Calu3 (cell line): ENCODE data around the gene PITPNM3. TPM values are rescaled to one million over a fixed set of nuclear protein-coding genes. Genes with fewer than 3 reads are reported as not detected.

ENCODE experiments used
- BruUV-seq: library from RNA; stranded (reverse); fragments of 400-500 nt; replicated peaks from 2 replicates; lab custom pipeline; 2021; lab: Mats Ljungman, UMichigan
- CTCF ChIA-PET: fragments of 300-600 bp; sonication (Branson Sonifier 250); formaldehyde crosslinking; loops from one replicate; lab custom pipeline; 2022; ENCODE audit warnings: antibody characterized with exemption; lab: Charles Lee
- DNase-seq: peaks from one replicate; pipeline ENCODE4 v3.0.0; 2022
- H3K27ac Mint-ChIP-seq: one replicate; pipeline ENCODE4 v1.8.0; 2022; ENCODE audit warnings: mixed read lengths; ENCODE audit not compliant: unreplicated experiment
- H3K27me3 Mint-ChIP-seq: one replicate; pipeline ENCODE4 v1.8.0; 2022; ENCODE audit warnings: mixed read lengths; ENCODE audit not compliant: unreplicated experiment
- H3K36me3 Mint-ChIP-seq: one replicate; pipeline ENCODE4 v1.8.0; 2022; ENCODE audit warnings: mild to moderate bottlenecking, moderate library complexity, mixed read lengths; ENCODE audit not compliant: insufficient read depth, unreplicated experiment
- H3K4me1 Mint-ChIP-seq: one replicate; pipeline ENCODE4 v1.8.0; 2022; ENCODE audit warnings: mild to moderate bottlenecking, low read depth, mixed read lengths; ENCODE audit not compliant: unreplicated experiment
- H3K4me3 Mint-ChIP-seq: one replicate; pipeline ENCODE4 v1.8.0; 2022; ENCODE audit warnings: mild to moderate bottlenecking, low read depth, moderate library complexity, mixed read lengths; ENCODE audit not compliant: unreplicated experiment
- H3K9me3 Mint-ChIP-seq: one replicate; pipeline ENCODE4 v1.8.0; 2022; ENCODE audit warnings: low read depth, mixed read lengths; ENCODE audit not compliant: unreplicated experiment
- CTCF ChIP-seq: fragments of 200-600 bp; IDR thresholded peaks from one replicate; pipeline ENCODE4 v1.8.0; 2022; ENCODE audit warnings: antibody characterized with exemption; ENCODE audit not compliant: unreplicated experiment
- intact Hi-C: fragments of 100-400 bp; cut with micrococcal nuclease; formaldehyde crosslinking; loops from one replicate; pipeline ENCODE4 v1.10.0; 2022; ENCODE audit not compliant: unreplicated experiment
- total RNA-seq: library from RNA; stranded (reverse); gene quantifications from 2 replicates; pipeline ENCODE4 v1.2.3, GENCODE V29; 2022

PITPNM3 gene
- total RNA-seq, 1 experiment from 2014 or later = 10.7 TPM

- intact Hi-C loops = no loop called here
- Mint-ChIP-seq H3K27me3 (no peaks in the 10 kb centered on the region), H3K36me3 (no peaks in the 10 kb centered on the region), H3K9me3 (no peaks in the 10 kb centered on the region), H3K4me3 (no peak overlapping the region), H3K27ac (no peak overlapping the region), H3K4me1 (peaks cover 19% of the 10 kb centered on the region)
- no peak for TF ChIP-seq CTCF
- no TSS peak for BruUV-seq
- CTCF ChIA-PET = no interaction called here
- DNase-seq = no peak
Measured at GRCh38 chr17:6492892-6493674, 63.3 kb downstream of the PITPNM3 start.

- intact Hi-C loops = no loop called here
- DNase-seq = no peak
- CTCF ChIA-PET = interaction anchor here (0.6 to 1.0 kb wide), 2 partner anchors 74 to 179 kb away, joined by 3 to 4 read pairs; no protein-coding TSS in a partner anchor
- Mint-ChIP-seq H3K4me1 (peaks cover 19% of the 10 kb centered on the region), H3K27me3 (no peaks in the 10 kb centered on the region), H3K9me3 (no peaks in the 10 kb centered on the region), H3K36me3 (no peaks in the 10 kb centered on the region), H3K27ac (no peak overlapping the region), H3K4me3 (no peak overlapping the region)
- no TSS peak for BruUV-seq
- no peak for TF ChIP-seq CTCF
Measured at GRCh38 chr17:6491071-6491700, 65.2 kb downstream of the PITPNM3 start.

GRCh38 chr17:6489016-6489550 lies 67.3 kb downstream of the PITPNM3 start:
- H3K36me3 Mint-ChIP-seq = no peaks in the 10 kb centered on the region
- H3K27me3 Mint-ChIP-seq = no peaks in the 10 kb centered on the region
- no peaks in the 10 kb centered on the region for H3K9me3 Mint-ChIP-seq
- DNase-seq = no peak
- no peak overlapping the region for H3K27ac Mint-ChIP-seq
- CTCF ChIA-PET = no interaction called here
- intact Hi-C loops = no loop called here
- no peak overlapping the region for H3K4me3 Mint-ChIP-seq
- TF ChIP-seq CTCF = no peak
- peaks cover 12% of the 10 kb centered on the region for H3K4me1 Mint-ChIP-seq
- BruUV-seq = no TSS peak

GRCh38 chr17:6488008-6488539 lies 68.3 kb downstream of the PITPNM3 start:
- Mint-ChIP-seq H3K4me3 (no peak overlapping the region), H3K27ac (no peak overlapping the region), H3K27me3 (no peaks in the 10 kb centered on the region), H3K4me1 (peaks cover 2% of the 10 kb centered on the region), H3K9me3 (no peaks in the 10 kb centered on the region), H3K36me3 (no peaks in the 10 kb centered on the region)
- CTCF ChIA-PET = no interaction called here
- no TSS peak for BruUV-seq
- no peak for DNase-seq
- TF ChIP-seq CTCF = no peak
- intact Hi-C loops = no loop called here
